ENCODE measurements around the gene ANXA7.

DNA sequence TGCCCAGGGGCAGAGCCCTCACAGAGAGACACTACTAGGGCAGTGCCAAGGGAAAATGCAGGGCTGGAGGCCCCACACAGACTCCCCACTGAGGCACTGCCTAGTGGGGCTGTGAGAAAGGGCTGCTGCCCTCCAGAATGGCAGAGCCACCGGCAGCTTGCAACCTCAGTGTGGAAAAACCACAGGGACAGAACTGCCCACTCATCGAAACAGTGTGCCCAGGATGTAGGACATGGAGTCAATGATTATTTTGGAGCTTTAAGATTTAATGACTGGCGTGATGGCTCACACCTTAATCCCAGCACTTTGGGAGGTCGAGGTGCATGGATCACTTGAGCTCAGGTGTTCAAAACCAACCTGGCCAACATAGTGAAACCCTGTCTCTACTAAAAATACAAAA is 47.0 kb upstream of the ANXA7 start:
- TF ChIP-seq, protein P1, sequence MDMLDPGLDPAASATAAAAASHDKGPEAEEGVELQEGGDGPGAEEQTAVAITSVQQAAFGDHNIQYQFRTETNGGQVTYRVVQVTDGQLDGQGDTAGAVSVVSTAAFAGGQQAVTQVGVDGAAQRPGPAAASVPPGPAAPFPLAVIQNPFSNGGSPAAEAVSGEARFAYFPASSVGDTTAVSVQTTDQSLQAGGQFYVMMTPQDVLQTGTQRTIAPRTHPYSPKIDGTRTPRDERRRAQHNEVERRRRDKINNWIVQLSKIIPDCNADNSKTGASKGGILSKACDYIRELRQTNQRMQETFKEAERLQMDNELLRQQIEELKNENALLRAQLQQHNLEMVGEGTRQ (IDR thresholded peaks at IDR 0.05): no peak
- TF ChIP-seq JUNB (IDR thresholded peaks at IDR 0.05): no peak
- TF ChIP-seq RAD21 (conservative IDR thresholded peaks at IDR 0.05 in 1 of 2, IDR thresholded peaks at IDR 0.05 in 1 of 2): no peak
- TF ChIP-seq, protein P2, sequence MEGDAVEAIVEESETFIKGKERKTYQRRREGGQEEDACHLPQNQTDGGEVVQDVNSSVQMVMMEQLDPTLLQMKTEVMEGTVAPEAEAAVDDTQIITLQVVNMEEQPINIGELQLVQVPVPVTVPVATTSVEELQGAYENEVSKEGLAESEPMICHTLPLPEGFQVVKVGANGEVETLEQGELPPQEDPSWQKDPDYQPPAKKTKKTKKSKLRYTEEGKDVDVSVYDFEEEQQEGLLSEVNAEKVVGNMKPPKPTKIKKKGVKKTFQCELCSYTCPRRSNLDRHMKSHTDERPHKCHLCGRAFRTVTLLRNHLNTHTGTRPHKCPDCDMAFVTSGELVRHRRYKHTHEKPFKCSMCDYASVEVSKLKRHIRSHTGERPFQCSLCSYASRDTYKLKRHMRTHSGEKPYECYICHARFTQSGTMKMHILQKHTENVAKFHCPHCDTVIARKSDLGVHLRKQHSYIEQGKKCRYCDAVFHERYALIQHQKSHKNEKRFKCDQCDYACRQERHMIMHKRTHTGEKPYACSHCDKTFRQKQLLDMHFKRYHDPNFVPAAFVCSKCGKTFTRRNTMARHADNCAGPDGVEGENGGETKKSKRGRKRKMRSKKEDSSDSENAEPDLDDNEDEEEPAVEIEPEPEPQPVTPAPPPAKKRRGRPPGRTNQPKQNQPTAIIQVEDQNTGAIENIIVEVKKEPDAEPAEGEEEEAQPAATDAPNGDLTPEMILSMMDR (IDR thresholded peaks at IDR 0.05): no peak
- TF ChIP-seq CEBPB (IDR thresholded peaks at IDR 0.05): no peak
- no peak for TF ChIP-seq RCOR1 (IDR thresholded peaks at IDR 0.05; ENCODE audit: low read depth, low read length)
- no peak for TF ChIP-seq JUN (IDR thresholded peaks at IDR 0.05)
- TF ChIP-seq, protein P3, sequence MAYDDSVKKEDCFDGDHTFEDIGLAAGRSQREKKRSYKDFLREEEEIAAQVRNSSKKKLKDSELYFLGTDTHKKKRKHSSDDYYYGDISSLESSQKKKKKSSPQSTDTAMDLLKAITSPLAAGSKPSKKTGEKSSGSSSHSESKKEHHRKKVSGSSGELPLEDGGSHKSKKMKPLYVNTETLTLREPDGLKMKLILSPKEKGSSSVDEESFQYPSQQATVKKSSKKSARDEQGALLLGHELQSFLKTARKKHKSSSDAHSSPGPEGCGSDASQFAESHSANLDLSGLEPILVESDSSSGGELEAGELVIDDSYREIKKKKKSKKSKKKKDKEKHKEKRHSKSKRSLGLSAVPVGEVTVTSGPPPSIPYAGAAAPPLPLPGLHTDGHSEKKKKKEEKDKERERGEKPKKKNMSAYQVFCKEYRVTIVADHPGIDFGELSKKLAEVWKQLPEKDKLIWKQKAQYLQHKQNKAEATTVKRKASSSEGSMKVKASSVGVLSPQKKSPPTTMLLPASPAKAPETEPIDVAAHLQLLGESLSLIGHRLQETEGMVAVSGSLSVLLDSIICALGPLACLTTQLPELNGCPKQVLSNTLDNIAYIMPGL (CRISPR knock-in tag; IDR thresholded peaks at IDR 0.05; ENCODE audit: borderline replicate concordance): no peak
- TF ChIP-seq, protein P4, sequence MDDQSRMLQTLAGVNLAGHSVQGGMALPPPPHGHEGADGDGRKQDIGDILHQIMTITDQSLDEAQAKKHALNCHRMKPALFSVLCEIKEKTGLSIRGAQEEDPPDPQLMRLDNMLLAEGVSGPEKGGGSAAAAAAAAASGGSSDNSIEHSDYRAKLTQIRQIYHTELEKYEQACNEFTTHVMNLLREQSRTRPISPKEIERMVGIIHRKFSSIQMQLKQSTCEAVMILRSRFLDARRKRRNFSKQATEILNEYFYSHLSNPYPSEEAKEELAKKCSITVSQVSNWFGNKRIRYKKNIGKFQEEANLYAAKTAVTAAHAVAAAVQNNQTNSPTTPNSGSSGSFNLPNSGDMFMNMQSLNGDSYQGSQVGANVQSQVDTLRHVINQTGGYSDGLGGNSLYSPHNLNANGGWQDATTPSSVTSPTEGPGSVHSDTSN (IDR thresholded peaks at IDR 0.05): no peak
- no peak for TF ChIP-seq POLR2A (IDR thresholded peaks at IDR 0.05; ENCODE audit: low read length)

Measured in A549 (cell line).